KMS-11 (cell line): ENCODE data around the gene CPA2.

Experiments used
- H2AFZ ChIP-seq: fragments of 200-600 bp; sonication (generic); 2 replicates; pipeline ENCODE4 v1.6.1; 2016; ENCODE audit warnings: antibody characterized with exemption, mixed run types, low read depth
- H3K27ac ChIP-seq: fragments of 200-600 bp; sonication (generic); 2 replicates; pipeline ENCODE4 v1.6.1; 2016; ENCODE audit warnings: mild to moderate bottlenecking, mixed run types
- H3K27me3 ChIP-seq: fragments of 200-600 bp; sonication (generic); 2 replicates; pipeline ENCODE4 v1.6.1; 2017; ENCODE audit warnings: mild to moderate bottlenecking, low read depth, mixed run types, moderate library complexity; ENCODE audit not compliant: insufficient read depth
- H3K36me3 ChIP-seq: fragments of 200-600 bp; sonication (generic); 2 replicates; pipeline ENCODE4 v1.6.1; 2017; ENCODE audit warnings: mild to moderate bottlenecking, mixed run types; ENCODE audit not compliant: insufficient read depth
- H3K4me1 ChIP-seq: fragments of 200-600 bp; sonication (generic); 2 replicates; pipeline ENCODE4 v1.6.1; 2016; ENCODE audit warnings: mild to moderate bottlenecking, low read depth, mixed run types; ENCODE audit not compliant: poor library complexity, severe bottlenecking
- H3K4me2 ChIP-seq: fragments of 200-600 bp; sonication (generic); 2 replicates; pipeline ENCODE4 v1.7.0; 2016; ENCODE audit warnings: mild to moderate bottlenecking, mixed run types
- H3K4me3 ChIP-seq: fragments of 200-600 bp; sonication (generic); IDR thresholded peaks from 2 replicates; pipeline ENCODE4 v1.6.1; 2017; ENCODE audit warnings: low read depth, low read length, mixed read lengths; ENCODE audit not compliant: insufficient read depth
- H3K79me2 ChIP-seq: fragments of 200-600 bp; sonication (generic); 2 replicates; pipeline ENCODE4 v1.6.1; 2016; ENCODE audit warnings: low read depth, mixed run types; ENCODE audit not compliant: insufficient read depth
- H3K9ac ChIP-seq: fragments of 200-600 bp; sonication (generic); 2 replicates; pipeline ENCODE4 v1.6.1; 2016; ENCODE audit warnings: mild to moderate bottlenecking, mixed run types
- H4K20me1 ChIP-seq: fragments of 200-600 bp; sonication (generic); 2 replicates; pipeline ENCODE4 v1.6.1; 2016; ENCODE audit warnings: mild to moderate bottlenecking, mixed run types; ENCODE audit not compliant: insufficient read depth
- CTCF ChIP-seq: fragments of 200-600 bp; sonication (generic); conservative IDR thresholded peaks from 2 replicates; pipeline ENCODE4 v1.6.1; 2017; ENCODE audit warnings: low read depth, mild to moderate bottlenecking, antibody characterized with exemption, low read length, moderate library complexity, mixed read lengths

The CPA2 gene

GRCh38 chr7:130254555-130254954, 12.1 kb upstream of the CPA2 start:
- Histone ChIP-seq H3K4me3 (no peak overlapping the region), H3K27me3 (no peaks in the 10 kb centered on the region), H3K9ac (no peak overlapping the region), H3K79me2 (no peaks in the 10 kb centered on the region), H3K36me3 (no peaks in the 10 kb centered on the region), H3K4me2 (no peak overlapping the region), H4K20me1 (no peaks in the 10 kb centered on the region), H2AFZ (no peak overlapping the region), H3K4me1 (no peaks in the 10 kb centered on the region), H3K27ac (no peak overlapping the region)
- TF ChIP-seq CTCF, result no peak

- no peak for TF ChIP-seq CTCF
- no peak overlapping the region for H3K4me2 ChIP-seq
- H4K20me1 ChIP-seq, result no peaks in the 10 kb centered on the region
- no peaks in the 10 kb centered on the region for H3K4me1 ChIP-seq
- no peak overlapping the region for H3K4me3 ChIP-seq
- H3K27me3 ChIP-seq, result no peaks in the 10 kb centered on the region
- H3K9ac ChIP-seq, result no peak overlapping the region
- H3K36me3 ChIP-seq, result no peaks in the 10 kb centered on the region
- H3K27ac ChIP-seq, result no peak overlapping the region
- no peaks in the 10 kb centered on the region for H3K79me2 ChIP-seq
- H2AFZ ChIP-seq, result no peak overlapping the region
Measured at GRCh38 chr7:130256704-130257103, 10.0 kb upstream of the CPA2 start.

- H3K4me1 ChIP-seq, result no peaks in the 10 kb centered on the region
- no peaks in the 10 kb centered on the region for H3K79me2 ChIP-seq
- H4K20me1 ChIP-seq, result no peaks in the 10 kb centered on the region
- H3K4me3 ChIP-seq, result no peak overlapping the region
- H3K27ac ChIP-seq, result no peak overlapping the region
- no peaks in the 10 kb centered on the region for H3K36me3 ChIP-seq
- no peaks in the 10 kb centered on the region for H3K27me3 ChIP-seq
- H3K4me2 ChIP-seq, result no peak overlapping the region
- no peak overlapping the region for H2AFZ ChIP-seq
- no peak overlapping the region for H3K9ac ChIP-seq
- no peak for TF ChIP-seq CTCF
Measured at GRCh38 chr7:130258494-130259078, 8.1 kb upstream of the CPA2 start.

- TF ChIP-seq CTCF, result no peak
- Histone ChIP-seq H3K36me3 (no peaks in the 10 kb centered on the region), H3K27ac (no peak overlapping the region), H3K4me2 (no peak overlapping the region), H3K79me2 (no peaks in the 10 kb centered on the region), H3K9ac (no peak overlapping the region), H3K4me3 (no peak overlapping the region), H4K20me1 (no peaks in the 10 kb centered on the region), H2AFZ (no peak overlapping the region), H3K27me3 (no peaks in the 10 kb centered on the region), H3K4me1 (no peaks in the 10 kb centered on the region)
Measured at GRCh38 chr7:130262448-130262847, 4.2 kb upstream of the CPA2 start.
